ENCODE results near the gene SHROOM3.

SHROOM3 gene

DNA sequence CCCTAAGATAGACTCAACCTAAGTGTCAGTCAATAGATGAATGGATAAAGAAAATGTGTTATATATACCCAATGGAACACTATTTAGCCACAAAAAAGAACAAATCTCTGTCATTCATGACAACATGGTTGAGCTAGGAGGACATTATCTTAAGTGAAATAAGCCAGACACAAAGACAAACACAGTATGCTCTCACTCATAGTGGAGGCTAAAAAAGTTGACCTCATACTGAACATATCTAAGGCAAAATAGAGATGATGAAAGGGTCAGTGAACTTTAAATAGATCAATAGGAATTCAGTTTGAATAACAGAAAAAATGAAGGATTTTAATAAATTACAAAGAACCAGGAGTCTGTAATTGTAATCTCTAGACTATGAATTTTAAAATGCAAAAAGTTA, 356.4 kb downstream of the SHROOM3 start:
- no peak for DNase-seq

DNA sequence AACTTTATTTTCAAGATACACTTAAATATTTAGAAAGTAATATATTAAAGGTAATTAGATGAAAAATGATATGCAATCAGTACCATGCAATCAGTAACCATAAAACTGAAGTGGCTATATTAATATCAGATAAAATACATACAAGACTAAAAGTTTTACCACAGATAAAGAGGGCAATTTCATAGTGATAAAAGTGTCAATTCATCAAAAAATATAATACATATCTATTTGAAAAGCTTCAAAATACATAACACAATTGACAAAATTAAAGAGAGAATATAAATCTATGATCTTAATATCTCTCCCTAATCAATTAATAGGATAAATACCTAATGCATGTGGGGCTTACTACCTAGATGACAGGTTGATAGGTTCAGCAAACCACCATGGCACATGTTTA, 357.4 kb downstream of the SHROOM3 start:
- no peak for DNase-seq

DNA sequence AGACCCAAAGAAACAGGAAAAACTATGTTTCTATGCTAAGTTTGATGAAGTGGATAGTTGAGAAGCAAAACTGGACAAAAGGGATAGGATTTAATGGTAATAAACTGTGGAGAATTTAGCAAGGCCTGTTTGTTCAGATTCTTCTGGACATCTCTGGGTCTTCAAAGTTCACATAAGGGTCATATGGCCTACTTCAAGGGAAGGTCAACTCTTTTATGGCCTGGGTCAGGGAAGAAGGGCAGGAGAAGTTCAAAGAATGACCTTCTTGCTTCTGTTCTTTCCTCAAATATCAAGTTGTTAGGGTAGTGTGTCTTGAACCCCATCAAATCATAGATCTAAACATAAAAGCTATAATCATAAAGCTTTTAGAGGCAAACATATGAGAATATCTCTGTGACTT, 360.2 kb downstream of the SHROOM3 start:
- DNase-seq = no peak

DNA sequence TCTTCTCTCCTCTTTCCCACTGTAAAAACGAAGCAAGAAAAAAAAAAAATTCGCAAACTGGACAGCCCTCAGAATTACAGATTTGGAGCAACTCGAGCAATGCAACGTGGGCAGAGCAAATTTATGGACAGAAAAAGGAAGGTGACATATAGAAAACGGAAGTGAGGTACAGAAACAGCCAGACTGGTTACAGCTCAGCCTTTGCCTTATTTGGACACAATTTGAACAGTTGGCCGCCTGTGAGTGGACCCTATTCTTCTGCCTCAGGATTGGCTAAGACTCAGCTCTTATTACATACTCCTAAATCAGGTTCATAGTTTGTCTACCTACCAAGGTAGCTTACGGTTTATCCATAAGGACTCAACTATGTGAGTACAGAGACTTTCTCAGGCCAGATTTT, 364.1 kb downstream of the SHROOM3 start:
- no peak for DNase-seq

DNA sequence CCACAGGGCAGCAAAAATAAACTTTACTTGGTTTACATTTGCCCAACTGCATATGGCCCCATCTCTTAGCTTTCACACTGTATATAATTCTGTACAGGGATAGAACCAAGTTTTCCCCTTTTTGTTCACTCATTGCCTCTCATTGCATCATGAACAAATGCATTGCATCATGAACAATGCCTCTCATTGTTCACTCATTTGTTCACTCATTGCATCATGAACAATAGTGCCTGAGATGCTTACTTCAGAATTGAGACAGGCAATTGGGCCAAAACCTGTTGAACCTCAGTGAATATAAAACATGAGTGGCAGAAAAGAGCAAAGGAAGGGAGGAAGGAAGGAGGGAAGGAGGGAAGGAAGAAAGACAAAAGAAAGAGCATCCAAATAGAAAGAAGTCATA, 364.7 kb downstream of the SHROOM3 start:
- DNase-seq = no peak

DNA sequence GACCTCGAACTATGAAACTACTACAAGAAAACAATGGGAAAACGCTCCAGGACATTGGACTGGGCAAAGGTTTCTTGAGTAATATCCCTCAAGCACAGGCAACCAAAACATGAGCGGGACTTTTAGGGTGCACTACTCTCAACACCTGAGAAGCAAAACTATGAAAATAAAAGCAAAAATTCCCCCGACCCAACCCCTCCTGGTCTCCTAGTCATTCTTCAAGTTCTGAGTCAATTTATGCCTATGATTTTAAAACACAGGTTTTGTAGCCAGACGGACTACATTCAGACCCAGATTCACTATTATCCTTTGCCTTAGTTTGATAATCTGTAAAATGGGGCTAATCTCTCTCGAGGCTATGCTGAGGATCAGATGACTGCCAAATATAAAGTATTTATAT, 365.9 kb downstream of the SHROOM3 start:
- DNase-seq = no peak

DNA sequence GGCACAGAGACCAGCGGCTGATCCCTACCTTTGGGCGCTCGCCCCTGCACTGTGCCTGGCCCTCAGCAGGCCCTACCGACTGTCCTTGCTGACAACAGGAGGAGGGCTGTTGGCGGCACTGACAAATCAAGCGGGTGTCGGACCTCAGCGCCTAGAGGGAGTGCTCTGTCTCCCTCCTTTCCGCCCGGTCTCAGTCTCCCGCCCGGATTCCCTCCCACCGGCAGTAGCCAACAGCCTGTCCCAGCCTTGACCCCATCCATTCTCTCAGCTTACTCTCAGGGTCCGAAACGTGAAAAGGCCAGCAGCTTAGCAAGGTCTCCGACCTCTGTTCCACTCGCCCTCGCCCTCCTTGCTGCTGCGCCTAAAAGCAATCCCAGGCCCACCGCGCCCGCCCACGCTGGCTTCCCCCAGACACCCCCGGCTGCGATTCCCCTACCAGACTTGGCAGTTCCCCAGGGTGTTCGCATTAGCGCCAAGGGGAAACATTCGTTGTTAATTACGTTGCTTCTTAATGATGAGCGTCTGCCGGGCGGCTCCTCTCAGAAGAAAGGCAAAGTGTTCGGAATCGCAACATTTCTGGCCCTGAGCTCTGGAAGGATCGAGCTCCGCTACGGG, 366.7 kb downstream of the SHROOM3 start:
- DNase-seq = no peak

DNA sequence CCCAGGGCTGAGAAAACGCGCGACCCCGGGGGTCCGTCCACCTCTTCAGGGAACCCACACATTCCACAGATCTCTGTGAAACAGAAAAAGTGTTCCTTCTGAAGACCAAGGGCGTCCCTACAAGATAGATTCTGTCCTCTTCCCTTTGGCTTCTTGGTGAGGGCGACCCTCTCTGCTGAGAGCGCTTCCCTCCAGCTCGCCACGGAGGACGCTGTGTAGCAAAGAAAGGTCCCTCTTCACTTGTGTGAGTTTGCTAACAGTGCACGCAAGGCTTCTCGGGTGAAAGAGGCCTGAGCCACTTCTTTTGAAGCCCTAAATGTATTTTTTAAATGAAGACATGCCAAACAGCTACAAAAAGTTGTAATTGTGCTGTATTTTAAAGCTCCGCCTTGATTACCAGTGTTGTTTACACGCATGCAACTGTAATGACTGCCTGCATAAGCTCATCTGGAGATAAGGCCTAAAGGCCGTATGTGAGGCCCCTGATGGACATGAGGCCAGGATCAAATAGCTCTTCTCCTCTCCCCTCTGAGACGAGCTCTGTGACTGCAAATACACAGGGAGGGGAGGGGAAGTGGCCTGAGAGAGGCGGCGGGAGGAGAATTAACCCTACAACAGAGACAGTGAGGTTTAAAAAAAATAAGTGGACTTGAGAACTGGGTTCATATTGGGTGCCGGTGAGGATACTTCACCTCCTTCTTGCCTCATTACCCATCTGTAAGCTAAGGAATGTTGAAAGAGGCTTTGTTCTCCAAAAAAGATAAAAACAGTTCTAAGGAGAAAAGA, 367.4 kb downstream of the SHROOM3 start:
- DNase-seq = no peak

DNA sequence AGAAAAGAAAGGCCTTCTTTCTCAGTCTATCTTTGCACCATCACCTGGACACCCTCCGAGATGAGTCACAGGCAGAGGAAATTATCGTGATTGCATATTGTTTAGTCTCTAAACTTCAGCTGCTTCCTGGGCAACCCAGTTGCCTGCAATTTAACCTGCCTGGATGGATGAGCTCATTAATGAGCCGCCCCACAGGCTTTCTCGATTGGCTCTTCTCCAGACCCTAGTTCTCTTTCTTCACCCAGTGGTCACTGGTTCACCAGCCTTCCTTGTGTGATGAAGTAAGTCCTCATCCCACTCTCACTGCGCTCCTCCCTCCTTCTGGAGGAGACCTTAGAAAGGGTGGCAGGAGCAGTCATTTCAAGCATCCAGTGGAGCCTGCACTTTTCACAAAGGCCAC, 368.5 kb downstream of the SHROOM3 start:
- DNase-seq = no peak

DNA sequence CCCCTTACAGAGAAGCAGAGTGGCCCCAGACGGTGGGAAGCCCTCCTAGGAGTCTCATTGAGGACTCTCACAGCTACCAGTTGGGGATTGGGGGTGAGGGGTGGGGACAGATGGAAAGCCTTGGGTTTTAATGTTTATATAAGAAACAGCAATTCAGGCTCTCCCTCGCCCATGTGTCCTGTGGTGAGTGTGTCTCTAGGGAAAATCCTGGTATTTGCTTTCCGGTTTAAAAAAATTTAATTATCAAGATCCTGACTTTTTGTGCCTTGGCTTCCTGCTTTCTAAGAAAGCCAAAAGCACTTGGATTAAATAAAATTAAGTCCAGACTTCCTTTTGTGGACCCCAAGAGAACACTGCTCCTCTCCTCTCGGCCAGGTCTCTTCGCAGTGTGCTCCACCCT, 369.1 kb downstream of the SHROOM3 start:
- no peak for DNase-seq

DNA sequence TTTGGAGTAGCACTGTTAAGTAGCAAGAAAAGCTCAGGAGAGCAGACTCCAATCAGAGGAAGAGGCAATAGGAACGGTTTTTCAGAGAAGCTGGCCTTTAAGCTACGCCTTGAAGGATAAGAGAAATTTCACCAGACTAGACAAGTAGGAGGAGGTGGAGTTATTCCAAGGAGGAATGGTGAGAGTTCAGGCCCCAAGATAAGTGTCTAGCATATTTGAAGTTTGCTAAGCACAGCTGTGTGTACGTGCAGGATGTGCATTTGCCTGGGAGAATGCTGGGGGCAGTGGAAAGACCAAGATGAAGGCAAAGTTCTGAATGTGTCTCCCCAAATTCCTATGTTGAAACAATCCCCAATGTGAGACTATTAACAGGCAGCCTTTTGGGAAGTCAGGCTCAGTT, 371.3 kb downstream of the SHROOM3 start:
- no peak for DNase-seq

DNA sequence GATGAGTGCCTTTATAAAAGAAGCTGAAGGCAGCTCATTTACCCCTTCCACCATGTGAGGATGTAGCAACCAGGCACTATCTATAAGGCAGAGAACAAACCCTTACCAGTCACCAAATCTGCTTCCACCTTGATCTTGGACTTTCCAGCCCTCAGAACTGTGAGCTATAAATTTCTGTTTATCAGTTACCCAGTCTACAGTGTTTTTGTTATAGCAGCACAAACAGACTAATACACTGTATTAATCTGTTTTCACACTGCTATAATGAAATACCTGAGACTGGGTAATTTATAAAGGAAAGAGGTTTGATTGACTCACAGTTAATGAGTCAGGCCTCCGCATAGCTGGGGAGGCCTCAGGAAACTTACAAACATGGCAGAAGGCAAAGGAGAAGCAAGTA, 371.7 kb downstream of the SHROOM3 start:
- no peak for DNase-seq

DNA sequence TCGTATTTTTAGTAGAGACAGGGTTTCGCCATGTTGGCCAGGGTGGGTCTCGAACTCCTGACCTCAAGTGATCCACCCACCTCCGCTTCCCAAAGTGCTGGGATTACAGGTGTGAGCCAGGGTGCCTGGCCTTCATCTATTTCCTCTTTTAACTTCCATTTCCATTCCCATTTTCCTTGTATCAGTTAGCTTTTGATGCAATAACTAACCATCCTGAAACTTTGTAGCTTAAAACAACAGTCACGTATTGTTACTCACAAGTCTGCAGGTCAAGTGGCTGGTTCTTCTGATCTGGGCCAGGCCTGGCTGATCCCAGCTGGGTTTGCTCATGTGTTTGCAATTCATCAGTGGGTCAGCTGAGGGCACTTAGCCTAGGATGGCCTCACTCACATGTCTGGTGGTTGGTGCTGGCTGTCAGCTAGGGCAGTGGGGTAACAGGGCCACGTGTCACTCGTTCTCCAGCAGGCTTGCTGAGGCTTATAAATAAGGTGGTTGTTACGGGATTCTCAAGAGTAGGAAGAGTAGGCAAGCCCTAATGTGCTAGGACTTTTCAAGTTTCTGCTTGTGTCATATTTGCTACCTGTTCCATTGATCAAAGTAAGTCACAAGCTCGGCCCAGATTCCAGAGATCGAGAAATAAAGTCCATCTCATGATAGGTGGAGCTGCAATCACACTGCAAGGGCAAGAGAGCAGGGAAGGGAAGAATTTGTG, 374.7 kb downstream of the SHROOM3 start:
- no peak for DNase-seq

DNA sequence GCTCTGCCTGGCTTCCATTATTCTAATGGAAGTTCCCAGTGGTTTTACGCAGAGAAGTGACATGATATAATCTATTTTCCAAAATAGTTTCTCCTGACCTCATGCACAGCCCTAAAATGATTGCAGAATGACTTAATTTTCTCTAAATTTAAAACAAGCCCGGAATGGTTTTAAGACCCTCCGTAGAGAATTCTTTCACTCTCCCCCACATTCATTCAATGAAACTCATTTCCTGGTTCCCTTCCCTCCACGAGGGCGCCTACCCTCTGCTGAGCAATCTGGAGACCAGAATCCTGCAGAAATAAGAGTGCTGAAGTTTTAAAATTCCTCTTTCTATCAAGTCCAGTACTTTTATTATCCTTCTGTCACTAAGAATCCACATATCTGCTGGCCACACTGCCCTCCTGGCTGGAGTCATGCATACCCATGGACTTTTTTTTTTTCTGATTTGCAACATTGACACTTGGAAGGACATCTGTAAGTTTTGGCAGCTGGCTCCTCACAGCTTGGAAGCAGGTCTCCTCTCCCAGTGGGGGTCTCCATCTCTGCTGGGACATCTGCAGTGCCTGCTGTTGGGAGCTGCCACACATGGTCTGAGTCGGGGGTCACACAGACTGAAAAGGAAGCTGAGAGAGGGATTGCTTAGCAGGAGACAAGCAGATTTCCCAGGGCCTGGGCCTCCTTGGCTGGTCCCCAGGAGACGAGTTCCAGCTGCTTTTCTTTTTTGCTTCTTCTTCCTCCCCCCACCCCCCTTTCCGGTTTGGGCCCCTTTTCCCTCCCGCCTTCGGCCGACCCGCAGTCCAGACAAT, 376.8 kb downstream of the SHROOM3 start:
- no peak for DNase-seq

DNA sequence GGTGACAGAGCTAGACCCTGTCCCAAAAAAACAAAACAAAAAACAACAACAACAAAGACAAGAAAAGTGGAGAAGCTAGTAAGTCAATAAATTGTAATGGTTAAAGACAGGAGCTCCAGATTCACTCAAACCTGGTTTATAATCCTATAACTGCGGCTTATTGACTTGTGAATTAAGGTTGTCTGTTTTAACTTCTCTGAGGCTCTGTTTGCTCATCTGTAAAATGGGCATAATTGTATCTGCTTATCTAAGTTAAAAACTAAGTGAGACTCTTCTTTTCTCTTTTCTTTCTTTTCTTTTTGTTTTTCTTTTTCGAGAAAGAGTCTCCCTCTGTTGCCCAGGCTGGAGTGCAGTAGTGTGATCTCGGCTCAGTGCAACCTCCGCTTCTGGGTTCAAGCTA, 378.0 kb downstream of the SHROOM3 start:
- no peak for DNase-seq

DNA sequence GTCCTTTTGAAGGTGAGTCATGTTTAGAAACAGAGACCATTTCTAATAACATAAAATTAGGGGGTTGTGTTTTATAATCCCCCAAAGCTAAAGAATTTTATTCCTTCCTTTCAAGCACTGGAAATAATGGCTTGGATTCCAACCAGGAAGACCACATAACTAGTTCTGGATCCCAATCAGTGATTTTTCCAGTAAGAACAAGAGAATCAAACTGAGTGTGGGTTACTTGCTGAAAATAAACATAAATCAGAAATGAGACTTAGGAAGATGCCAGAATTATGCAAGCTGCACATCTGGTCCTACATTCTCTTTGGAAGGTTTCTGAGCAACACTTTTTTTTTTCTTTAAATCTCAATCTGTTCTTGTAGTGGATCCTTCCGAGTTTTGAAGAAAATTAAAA, 386.6 kb downstream of the SHROOM3 start:
- DNase-seq = no peak

DNA sequence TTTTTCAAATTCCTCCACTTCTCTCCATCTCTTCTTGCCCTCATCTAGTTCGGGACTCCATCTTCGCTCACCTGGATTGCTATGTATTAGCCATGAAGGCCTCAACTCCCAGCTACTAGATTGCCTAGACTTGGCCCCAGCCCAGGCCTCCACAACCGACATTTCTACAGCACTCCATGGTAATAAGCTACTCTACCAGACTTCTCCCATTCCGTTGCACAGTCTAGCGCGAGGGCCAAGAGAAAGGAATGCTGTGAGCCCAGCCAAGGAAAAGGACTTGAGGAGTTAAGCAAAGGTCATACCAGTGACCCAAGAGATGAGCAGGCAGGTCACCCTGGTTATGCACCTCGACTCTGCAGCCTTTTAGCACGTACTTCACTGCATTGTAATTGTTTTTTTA, 387.3 kb downstream of the SHROOM3 start:
- no peak for DNase-seq

DNA sequence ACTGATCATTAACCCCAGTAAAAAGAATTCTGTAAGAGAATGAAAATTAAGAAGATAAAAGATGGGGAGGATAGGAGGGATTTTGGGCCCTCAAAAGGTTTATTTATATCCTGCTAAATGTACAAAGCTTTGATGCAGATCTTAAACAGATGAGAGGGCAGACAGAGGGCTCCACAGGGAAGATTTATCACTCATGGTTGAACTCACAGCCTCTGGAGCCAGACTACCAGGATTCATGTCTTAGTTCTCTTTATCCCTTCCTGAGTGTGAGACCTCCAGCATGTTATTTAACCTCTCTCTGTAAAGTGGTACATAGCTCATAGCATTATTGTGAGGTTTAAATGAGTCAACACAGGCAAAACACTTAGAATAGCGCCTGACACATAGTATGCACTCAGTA, 388.5 kb downstream of the SHROOM3 start:
- no peak for DNase-seq

DNA sequence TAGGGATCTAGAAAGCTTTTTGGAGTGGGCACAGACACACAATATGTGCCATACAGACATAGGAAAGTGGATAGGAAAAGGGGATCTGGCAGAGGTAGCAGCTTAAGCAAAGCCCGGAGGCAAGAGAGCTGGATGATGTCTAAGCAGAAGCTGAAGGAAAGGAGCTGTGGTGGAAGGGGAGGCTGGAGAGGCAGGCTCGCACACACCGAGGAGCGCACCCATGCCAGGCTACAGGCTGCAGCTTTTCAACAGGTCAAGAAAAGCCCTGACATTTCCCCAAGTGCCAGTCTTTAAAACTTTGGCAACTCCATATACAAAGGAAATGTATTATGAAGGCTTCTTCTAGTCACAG, 395.6 kb downstream of the SHROOM3 start:
- DNase-seq = no peak

DNA sequence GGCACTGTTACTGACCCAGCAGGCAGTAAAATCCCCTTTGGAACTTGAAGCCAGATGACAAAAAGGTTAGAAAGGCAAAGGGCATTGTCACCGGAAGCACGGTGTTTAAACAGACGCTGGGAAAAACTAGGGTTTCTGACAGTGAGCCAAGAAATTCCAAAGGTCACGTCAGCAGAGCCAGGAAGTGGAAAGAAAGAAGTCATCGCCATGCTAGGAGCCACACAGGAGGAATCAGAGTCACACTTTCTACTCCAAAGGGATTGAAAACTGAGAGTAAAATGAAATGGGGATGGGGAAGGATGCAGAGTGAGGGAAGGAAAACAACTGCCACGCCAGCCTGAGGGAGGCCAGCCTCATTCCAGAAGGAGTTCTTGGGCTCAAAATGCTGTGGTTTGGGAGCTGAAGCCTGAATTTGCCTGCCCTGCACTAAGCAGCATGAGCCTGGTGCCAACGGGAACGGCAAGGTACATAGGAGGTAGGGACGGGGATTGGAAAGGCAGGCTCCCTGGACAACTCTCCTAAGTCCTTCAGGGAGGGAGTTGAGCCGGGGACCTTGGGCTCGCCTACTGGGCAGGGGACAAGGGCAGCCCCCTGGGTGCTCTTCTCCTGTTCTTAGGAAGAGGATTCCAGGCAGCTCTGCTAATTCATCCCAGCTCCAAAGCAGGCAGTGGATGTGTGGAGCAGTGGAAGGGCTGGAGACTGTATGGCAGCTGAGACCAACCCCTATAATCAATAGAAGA, 396.1 kb downstream of the SHROOM3 start:
- no peak for DNase-seq

DNA sequence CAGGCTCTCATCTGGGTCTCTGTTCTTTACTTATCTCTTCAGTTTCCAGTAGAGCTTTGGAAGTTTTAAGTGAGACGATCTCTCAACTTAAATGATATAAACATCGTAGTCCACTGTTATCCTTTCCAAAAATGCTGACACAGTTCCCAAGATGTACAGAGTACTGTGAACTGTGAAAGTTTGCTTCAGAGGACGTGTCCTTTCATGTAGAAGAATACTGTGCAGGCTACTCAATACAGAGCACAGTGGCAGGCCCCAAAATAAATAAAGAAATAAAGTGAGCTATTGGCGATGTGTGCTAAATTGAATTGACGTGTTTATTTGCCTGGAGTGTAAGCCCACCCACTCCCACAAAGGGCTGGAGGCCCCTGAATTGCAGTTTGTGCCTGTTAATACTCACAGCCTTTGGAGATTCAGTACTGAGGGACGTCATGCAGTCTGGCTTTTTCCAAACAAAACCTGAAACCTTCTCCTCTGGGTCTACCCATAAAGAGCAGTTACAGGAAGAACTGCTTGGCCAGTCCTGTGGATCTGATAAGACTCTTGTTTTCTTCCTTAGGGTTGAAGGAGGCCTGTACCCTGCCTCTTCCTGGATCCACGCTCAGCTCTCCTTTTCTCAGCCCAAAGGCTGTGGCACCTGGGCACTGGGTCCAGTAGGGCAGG, 396.8 kb downstream of the SHROOM3 start:
- DNase-seq = no peak
